Stimulated activated CD8-positive, alpha-beta memory T cell treated with anti-CD3 and anti-CD28 coated beads, Interleukin-4, amount 100 ng/mL, for 1 hour (primary cell): ENCODE data around the gene TNFRSF4.

Experiments used
- DNase-seq, 2 donors: peaks; one replicate each; pipeline ENCODE4 v3.0.0-alpha.2; 2020; ENCODE audit warnings: low read depth in 2 of 2, low spot score in 1 of 2

Gene TNFRSF4

DNA sequence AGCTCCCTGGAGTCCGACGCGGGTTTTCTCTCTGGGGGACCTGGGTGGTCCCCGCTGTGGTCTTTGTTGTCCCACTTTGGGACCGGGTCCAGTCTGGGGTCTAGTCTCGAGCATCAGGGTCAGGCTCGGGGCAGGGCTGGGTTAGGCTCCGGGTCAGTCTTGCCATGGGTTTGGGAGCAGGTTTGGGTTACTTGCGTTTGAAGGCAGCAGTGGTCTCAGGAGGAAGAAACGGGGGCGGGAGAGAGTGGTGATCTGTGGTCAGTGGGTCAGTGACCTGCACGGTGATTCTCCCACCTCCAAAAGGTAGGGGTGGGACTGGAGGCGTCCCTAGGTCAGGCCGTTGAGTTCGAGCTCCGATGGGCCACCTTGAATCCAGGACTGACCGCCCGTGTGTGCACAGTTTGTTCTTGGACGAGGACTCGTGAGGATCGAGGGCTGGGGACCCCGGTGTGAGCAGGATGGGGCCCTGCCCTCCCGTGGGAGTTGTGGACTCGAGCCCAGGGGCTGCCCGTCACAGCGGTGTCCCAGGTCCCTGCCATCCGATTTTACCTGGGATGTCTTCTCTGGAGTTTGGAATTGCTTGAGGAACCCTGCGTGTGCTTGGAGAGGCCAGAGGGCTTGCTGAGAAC is 20.3 kb upstream of the TNFRSF4 start:
- DNase-seq = no peak

DNA sequence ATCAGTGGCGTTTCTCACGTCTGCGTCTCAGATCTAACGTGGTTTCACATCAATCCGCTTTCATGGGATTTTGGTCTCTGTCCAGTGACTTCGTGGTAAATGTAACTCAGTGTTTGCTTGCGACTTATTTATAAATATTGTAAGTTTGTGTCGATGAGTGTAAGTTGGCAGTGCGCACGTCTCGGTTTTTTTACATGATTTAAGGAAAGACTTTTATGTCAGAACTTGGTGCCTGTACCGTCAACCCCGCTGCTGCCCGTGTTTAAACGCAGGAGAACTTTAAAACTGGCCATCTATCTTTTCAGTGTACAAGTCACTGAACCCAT is 19.6 kb upstream of the TNFRSF4 start:
- DNase-seq = no peak

DNA sequence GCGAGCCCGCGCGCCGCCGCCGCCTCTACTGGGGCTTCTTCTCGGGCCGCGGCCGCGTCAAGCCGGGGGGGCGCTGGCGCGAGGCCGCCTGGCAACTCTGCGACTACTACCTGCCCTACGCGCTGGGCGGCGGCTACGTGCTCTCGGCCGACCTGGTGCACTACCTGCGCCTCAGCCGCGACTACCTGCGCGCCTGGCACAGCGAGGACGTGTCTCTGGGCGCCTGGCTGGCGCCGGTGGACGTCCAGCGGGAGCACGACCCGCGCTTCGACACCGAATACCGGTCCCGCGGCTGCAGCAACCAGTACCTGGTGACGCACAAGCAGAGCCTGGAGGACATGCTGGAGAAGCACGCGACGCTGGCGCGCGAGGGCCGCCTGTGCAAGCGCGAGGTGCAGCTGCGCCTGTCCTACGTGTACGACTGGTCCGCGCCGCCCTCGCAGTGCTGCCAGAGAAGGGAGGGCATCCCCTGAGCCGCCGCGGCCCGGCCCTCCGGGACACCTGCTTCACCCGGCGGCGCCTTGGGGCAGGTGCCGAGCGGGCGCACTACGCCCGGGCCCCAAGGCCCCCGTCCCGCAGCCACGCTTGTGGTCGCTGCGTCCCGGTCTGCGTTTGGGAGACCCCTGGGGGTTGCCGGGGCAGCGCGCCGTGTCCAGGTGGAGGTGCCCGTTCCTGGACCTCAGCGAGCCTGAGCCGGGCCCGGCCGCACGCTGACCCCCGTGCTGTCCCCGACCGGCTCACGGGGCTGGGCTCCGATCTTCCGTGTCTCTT is 19.0 kb upstream of the TNFRSF4 start:
- no peak for DNase-seq

DNA sequence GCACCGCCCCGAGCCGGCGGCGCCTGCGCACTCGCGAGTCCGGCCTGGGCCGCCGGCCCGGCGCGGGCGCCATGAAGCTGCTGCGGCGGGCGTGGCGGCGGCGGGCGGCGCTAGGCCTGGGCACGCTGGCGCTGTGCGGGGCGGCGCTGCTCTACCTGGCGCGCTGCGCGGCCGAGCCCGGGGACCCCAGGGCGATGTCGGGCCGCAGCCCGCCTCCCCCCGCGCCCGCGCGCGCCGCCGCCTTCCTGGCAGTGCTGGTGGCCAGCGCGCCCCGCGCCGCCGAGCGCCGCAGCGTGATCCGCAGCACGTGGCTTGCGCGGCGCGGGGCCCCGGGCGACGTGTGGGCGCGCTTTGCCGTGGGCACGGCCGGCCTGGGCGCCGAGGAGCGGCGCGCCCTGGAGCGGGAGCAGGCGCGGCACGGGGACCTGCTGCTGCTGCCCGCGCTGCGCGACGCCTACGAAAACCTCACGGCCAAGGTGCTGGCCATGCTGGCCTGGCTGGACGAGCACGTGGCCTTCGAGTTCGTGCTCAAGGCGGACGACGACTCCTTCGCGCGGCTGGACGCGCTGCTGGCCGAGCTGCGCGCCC is 18.3 kb upstream of the TNFRSF4 start, which contains the start of gene B3GALT6:
B3GALT6 (plus strand) TSS at position 30 of the 588 bp plus-strand sequence; CDS start at position 72, 42 bp downstream.
- no peak for DNase-seq

DNA sequence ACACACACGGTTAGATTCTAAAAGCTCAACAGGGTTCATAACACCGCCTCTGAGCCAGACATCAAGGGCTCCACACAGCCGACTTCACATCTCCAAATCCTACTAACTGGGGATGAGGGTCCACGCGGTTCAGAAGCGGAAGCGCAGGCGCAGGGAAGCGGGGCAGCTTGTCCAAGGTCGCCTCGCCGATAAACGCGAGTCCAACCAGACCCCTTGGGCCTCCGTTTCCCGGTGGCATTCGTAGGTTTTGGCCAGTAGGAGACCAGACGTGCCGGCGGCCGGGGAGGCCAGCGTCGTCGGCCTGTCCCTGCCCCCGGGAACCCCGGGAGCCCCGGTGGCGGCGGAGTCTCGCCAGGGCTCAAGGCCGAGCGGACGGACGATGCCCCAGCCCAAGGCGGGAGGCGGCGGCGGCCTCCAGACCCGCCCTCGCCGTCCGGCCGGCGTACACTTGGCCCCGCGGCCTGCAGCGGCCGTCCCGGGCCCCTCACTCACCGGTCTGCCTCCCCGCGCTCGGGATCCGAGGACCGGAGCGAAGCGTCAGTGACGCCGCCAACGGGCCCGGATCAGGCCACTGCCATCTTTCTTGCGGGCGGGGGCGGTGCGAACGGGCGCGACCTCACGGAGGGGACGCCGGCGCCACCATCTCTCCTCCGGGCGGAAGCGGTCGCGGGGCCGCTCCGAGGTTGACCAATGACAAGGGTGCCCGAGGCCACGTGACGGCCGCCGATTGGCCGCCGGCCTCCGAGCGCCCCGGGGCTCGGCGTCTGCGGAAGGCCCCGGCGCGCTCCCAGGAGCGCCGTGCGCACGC is 17.7 kb upstream of the TNFRSF4 start, which contains the start of gene SDF4:
SDF4 (minus strand) TSS at position 602 of the 808 bp plus-strand sequence. CDS start 3,229 bp downstream, outside the sequence.
- DNase-seq = peak; percentile 86 to 94

DNA sequence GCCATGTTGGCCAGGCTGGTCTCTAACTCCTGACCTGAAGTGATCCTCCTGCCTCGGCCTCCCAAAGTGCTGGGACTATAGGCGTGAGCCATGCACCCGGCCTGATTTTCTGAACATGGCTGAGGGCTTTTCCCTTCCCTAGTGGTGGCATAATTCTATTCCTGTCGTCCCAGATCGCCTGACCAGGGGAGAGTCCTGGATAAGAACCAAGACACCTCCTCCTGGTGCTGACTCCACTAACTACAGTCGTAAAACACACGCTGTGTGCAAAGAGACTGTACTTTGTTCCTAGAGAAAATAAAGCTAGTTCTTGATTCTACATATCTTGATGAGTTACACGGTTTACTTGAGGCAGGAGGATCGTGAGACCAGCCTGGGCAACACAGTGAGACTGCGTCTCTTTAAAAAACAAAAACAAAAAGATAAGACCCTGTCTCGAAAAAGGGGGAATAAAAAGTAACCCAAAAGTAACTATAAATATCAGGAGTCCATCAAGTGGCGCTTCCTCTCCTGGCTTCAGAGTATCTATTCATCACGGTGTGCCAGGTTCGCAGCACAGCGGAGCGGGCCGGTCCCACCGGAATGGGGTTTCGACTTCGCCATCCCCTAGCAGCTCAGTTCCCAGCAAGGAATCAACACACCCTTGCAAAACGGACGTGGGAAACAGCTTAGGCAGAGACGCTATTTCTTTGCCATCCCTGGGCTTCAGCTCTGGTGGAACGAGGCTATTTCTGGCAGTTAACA is 16.9 kb upstream of the TNFRSF4 start:
- DNase-seq = no peak

DNA sequence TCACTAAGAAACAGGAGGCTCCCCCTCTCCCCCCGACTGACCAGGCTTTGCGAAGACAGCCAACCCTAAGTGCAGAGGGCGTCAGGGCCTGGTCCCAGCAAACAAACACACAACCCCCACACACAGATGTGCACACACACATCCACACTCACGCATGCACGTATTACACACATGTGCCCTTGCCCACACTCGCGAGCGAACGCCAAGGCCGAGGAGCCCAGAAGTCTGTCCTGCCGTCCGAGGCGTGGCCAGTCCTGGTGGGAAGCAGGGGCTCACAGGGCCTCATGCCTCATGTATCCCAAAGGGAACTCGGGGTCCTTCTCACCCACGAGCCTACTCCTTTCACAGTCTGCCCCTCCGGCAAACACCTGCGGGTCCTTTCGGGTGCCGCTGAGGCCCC is 15.8 kb upstream of the TNFRSF4 start:
- DNase-seq = no peak

DNA sequence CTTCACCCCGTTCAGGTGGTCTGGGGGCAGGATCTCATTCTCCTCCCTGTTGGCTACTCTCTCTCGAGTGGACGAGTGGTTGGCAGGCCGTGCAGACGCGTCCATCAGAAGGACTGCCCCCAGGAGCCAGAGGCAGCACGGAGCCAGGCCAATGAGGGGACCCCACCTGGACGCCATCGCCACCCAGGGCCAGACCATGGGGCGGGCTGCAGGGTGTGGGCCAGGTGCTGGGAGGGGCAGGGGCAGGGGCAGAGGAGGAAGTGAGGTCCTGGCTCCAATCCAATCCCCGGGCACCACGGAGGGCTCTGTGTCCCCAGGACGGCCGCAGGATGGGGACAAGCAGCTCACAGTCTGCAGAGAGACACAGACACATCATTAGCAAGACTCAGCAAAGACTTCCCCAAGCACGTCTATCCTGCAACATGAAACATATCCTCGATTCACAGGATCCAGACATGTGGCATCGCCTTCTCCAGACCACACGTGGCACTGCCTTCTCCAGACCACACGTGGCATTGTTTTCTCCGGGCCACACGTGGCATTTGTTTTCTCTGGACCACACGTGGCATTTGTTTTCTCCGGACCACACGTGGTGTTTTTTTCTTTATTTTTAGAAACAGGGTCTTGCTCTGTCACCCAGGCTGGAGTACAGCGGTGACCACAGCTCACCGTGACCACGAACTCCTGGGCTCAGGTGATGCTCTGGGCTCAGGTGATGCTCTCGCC is 14.8 kb upstream of the TNFRSF4 start:
- no peak for DNase-seq

DNA sequence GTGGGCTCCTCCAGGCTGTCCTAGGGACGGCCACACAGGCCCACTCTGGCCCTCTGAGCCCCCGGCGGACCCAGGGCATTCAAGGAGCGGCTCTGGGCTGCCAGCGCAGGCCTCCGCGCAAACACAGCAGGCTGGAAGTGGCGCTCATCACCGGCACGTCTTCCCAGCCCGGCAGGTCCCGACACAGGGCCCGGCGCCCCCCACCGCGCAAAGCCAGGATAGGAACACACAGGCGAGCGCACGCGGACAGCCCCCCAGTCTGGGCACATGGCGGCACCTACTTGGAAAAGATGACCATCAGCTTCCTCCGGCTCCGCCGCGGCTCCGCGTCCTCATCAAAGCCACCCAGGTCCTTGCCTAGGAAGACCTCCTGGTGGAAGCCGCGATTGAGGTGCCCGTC is 14.2 kb upstream of the TNFRSF4 start:
- no peak for DNase-seq

DNA sequence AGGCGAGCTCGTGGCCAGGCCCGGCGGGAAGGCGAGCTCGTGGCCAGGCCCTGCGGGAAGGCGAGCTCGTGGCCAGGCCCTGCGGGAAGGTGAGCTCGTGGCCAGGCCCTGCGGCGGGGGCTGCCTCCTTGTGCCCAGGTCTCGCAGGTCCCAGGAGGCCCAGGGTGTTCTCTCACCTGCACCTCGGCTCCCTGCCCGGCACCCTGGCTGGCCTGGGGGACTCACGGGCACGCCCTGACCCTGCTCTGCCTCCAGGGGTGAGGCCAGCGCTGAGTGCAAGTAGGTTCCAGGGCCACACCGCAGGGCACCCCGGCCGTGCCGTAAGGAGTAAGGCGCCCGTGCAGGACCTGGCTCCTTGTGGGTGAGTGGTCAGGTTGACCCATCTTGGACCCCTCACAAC is 13.4 kb upstream of the TNFRSF4 start:
- no peak for DNase-seq

DNA sequence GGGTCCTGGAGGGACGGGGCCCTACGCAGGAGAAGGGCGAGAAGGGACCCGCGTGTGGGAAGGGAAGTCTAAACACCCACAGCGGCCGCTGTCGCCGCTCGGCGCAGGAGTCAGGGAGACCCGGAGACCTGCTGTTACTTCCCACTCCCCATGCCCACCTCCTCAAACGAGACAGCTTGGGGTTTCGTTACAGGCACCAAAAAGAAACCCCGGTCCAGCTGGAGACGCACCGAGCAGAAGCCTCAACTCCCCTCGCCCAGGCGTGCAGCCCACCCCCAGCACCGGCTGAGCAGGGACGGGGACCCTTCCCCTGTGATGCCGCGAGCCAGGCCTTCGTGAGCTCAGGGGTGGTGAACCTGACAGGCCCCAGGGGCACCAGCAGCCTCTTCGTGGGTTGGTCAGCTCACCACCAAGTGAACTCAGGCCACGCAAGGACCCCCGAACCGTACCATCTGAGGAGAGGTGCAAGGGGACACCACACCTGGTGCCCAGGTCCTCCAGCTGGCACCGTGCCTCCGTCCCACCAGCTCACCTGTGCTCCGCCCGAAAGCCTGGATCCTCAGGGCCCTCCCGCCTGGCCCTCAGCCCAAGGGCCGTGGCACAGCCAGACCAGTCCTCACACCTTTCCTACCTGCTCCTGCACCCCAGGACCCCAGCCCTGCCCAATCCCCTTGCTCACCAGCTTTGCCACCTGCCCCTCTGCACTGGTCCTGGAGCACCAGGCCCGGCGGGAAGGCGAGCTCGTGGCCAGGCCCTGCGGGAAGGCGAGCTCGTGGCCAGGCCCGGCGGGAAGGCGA is 12.8 kb upstream of the TNFRSF4 start:
- DNase-seq = no peak

DNA sequence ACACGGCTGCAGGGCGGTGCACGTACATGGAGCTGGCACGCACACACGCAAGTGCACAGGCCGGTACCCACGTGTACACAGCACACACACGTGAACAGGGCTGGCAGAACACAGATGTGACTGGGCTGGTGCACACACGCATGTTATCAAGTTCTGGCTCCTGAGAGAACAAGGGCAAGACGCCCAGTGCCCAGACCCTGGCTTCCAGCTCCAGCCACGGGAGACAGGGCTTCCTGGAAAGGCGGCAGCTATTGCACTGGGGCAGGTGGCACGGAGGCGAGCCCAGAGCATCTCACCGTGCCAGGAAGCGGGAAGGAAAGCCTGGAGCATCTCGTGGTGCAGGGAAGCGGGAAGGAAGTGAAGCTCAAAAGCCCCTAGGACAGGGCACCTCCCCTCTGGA is 12.0 kb upstream of the TNFRSF4 start:
- no peak for DNase-seq

DNA sequence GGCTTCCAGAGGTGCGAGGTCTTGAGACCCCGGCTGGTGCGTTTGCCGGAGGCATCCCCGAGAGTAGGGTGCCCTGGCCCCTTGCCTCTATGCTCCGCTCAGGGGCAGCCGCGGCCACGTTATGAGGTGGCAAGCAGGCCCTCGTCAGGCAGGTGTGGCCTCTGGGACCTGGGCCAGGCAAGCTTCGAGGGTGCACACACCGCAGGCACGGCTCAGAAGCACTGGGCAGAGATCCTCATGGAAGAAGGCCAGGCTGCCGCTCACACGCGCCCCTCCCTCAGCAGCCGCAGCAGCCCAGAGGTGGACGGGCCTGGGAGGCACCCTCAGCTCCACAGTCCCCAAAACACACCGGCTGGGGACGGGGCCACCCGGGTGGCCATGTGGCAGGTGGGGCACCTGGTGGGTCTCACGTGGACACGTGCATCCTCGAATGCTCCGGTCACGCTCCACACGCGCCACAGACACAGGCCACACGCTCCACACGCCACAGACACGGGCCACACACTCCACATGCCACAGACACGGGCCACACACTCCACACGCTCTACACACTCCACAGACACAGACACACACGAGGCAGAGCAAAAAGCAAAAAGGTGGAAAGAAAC is 11.4 kb upstream of the TNFRSF4 start:
- no peak for DNase-seq

DNA sequence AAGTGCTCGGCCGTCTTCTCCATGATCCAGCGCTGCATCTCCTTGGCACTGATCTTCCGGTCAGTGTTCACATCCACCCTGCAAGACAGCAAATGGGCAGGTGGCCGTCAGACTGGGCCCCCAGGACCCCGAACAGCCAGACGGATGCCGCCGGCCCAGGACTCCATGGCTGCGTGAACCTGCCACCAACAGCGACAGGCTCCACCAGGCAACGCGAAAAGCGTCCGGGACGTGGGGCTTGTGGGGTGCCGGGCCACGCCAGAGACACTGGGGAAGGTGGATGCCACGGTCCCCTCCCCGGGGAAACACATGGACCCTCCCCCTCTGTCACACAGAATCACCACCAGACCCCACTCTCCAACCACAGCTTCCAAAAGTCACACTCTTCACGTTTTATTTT is 9.9 kb upstream of the TNFRSF4 start:
- no peak for DNase-seq

DNA sequence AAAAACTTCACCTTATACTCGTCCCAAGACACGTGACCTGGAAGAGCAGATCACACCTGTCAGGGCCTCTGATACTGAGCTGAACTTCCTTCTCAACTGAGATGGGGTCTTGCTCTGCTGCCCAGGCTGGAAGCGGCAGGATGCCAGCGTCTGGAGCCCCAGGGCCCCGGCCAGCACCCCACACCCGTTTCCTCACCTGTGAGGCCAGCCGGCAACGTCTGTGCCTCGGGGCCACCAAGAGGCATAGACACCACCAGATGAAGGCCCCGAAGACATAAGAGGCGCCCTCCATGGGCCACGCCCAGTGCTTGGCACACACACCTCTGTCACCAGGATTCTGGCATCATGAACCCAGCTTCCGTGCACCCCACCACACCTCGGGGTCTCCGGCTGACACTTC is 9.4 kb upstream of the TNFRSF4 start:
- DNase-seq = no peak

DNA sequence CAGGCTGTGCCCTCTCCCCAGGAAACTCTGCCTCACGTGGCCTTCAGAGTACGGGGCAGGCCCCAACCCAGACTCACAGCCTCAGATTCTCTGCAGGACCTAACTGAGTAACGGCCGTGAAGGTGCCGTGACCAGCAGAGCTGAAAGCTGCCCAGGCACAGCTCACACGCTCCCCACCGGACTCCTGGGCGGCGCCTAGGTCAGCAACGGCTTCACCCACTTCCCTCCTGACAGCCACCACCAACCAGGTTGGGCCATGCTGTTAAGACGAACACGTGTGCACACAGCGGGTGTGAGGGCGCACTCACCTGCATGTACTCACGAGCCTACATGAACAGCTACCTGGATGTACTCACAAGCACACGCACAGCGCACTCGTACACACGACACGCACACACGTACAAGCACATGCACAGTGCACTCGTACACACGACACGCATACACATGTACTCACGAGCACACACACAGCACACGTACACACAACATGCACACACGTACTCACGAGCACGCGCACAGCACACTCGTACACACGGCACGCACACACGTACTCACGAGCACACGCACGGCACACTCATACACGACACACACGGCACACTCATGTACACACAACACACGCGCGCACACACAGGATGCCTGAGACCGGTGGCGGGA is 8.7 kb upstream of the TNFRSF4 start:
- DNase-seq = no peak

DNA sequence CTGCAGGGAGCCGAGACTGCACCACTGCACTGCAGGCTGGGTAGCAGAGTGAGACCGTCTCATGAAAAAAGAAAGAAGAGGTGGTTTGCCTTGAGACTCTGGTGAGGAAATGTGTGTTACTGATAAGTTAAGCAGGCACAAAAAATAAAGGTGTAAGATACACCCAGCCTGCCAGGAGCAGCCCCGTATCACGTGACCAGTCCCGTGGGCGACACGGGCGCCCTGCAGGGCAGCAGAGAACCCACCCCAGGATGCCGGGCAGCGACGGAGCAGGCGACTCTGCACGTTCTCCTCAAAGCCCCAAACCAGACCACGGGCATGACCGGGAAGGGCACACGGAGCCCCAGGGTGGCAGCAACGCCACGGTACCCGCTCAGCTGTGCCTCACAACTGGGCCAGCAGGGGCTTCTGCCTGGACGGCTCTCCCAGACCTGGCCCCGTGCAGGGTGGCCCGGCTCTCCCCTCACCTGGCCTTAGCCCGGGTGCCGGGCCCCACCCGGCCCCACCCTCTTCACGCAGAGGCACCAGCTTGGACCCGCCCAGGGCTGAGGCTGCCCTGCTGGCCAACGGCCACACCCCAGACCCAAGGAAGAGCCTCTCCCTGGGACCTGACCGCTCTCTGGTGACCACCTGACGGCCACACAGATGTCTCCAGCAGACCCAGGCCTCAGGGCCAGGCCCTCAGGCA is 8.1 kb upstream of the TNFRSF4 start:
- no peak for DNase-seq

DNA sequence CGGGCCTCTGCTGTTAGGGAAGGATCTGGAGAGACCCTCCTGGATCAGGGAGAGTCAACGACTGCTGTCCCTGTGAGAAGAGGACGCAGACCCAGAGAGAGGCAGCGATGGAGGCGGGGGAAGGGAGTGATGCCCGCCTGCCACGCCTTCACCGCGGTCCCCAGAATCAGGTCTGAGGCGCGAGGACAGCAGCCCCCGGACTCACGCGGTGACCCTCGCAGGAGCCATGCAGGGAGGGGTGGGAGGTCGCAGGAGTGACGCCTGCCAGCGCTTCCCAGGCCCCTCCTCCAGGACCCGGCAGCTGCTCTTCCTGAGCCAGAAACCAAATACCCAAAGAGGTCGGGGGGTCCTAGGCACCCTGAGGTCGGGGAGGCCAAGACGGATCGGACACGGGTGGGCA is 6.2 kb upstream of the TNFRSF4 start:
- DNase-seq = no peak
